Activated CD4-positive, CD25-positive, alpha-beta regulatory T cell treated with anti-CD3 and anti-CD28 coated beads, Interleukin-2, amount 50 U/mL, for 72 hours (primary cell): ENCODE data around the gene PNMA1.

Experiments used
- DNase-seq: peaks from one replicate; pipeline ENCODE4 v3.0.0; 2021

The PNMA1 gene

DNA sequence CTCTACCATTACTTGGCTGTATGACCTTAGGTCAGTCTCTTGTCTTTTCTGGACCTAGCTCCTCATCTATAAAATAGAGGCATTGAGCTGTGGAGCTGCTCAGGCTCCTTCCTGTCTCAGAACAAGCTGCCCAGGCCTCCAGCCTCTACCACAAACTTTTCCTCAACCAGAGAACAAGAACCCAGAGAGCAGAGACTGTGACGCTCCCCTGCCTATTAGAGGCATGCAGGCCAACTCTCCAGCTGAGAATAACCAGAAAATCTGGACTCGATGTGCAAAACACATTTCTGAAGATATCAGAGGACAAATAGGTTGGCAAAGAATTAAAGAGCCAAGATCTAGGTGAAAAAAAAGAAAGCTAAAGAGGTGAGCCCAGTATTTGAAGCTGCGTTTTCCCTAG, 17.8 kb upstream of the PNMA1 start:
- no peak for DNase-seq

DNA sequence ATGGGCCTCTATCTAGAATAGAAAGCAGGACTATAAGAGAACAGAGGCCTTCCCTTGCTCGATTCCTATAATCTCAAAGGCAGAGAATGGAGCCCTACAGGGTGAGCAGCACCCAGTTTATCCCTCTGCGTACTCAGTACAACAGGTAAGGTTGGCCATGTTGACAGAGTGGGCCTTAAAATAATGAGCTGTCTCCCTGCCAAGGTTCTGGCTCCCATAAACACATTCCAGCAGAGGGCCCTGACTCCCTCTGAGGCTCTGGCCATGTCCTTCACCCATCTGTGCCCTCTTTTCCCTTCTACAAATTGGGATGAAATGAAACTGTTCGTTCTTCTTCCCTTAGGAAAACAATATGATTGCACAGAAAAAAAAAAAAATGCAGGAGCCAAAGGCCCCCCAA, 16.9 kb upstream of the PNMA1 start:
- no peak for DNase-seq

DNA sequence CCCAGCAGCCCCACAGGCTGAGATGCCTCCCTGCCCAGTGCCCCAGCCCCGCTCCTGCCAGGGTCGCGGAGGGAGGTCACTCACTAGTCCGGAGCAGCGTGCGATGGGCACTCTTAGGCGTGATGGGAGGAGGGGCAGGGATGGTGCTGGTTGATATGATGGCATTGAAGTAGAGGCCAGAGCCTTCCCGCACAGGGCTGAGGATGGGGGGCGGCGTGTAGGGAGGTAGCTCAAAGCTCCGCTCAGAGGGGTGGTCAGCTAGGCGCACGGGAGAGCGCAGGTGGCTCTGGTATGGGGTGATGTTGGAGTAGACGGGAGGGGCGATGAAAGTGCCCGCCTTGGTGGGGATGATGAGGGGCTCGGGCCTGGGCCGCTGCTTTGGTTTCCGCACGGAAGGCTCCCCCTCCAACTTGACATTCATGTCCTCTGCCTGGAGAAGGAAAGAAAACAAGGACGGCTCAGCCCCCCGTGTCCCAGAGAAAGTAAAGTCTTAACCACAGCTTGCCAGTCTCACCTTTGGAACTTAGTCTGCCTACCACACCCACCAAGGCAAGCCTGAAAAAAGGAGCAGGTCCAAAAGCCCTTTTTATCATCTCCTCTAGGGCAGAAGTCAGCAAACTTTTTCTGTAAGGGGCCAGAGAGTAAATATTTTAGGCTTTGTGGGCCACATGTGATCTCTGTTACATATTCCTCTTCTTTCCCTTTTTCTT, 15.5 kb upstream of the PNMA1 start:
- DNase-seq = no peak

DNA sequence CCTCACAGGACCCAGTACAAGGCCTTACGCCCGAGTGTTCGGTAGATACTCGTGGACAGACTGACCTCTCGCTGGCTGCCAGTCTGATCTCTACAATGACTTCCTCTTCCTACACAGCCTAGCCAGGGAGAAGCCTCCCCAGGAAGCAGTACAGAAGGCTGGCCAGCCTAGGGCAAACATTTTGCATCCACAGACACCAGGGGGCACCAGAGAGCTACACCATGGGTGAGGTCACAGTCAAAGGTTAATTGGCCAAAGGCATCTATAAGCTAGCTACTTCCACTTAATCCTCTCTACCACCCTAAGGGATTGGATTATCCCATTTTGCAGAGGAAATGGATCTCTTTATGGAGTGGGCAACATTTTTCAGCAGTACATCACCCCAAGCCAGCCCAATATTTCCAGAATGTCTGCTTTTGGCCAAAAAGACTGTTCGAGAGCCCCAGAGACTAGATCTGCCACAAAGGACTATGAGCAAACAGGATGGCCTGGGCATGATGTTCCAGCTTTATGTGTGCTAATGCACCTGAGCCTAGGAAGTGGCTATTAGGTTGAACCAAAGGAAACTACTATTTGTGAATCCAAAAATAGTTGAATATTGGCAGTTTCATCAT, 14.6 kb upstream of the PNMA1 start:
- DNase-seq = peak; percentile 89

DNA sequence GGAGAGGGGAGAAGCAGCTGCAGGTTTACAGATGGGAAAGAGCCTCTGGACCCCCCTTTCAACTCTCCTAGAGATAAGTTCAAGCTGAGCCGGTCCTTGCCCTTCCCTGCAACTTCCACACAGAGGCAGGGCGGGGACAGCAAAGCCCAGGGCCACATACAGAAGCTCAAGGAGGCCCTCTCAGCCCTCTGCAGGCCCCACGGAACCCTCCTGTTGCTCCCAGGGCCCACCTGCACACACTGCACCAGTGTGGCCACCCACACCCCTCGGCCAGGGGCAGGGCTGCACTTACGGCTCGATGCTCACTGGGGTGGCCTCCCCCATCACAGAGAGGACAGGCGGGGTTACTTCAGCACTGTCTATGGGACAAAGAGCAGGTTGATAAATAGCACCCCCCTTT, 13.0 kb upstream of the PNMA1 start:
- DNase-seq = no peak

DNA sequence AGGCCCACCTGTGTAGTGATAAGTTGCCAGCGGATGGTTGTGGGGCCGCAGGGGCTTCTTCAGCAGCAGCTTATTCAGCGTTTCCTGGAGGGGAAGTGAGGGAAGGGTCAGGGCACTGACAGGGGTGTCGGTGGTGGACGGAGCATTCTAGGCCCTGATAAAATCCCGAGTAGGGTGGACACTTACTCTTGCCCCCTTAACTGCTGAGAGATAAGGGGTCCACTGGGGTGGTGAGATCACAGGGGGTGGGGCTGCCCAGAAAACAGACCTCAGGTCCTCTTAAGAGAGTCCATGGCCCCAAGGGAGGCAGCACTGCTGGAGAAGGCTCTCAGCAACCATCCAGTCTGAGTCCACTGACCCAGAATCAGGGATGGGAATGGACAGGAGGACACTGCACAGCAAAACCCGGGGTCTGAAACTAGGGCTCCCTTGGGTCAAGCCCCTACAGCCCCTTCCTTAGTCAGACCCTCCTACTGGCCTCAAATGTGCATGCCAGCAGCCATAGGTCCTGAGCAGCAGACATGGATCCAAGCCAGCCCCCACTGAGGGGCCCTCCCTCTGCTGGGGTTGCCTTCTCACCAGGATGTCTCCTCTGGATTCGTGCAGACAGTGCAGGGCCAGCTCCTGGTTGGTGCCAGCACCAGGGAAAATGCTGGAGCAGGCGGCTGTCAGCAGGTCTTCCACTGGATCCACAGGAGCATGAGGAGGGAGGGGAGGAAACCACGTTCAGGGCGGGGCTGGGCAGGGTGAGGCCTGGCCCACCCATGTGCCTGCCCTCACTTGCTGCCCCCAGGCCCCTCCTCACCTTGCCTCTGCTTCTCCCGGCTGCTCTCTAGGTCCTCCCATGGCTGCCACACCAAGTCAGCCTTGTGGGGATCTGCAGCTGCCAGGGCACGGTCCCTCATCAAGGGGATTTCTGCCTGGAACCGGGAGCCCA, 12.1 kb upstream of the PNMA1 start:
- no peak for DNase-seq

DNA sequence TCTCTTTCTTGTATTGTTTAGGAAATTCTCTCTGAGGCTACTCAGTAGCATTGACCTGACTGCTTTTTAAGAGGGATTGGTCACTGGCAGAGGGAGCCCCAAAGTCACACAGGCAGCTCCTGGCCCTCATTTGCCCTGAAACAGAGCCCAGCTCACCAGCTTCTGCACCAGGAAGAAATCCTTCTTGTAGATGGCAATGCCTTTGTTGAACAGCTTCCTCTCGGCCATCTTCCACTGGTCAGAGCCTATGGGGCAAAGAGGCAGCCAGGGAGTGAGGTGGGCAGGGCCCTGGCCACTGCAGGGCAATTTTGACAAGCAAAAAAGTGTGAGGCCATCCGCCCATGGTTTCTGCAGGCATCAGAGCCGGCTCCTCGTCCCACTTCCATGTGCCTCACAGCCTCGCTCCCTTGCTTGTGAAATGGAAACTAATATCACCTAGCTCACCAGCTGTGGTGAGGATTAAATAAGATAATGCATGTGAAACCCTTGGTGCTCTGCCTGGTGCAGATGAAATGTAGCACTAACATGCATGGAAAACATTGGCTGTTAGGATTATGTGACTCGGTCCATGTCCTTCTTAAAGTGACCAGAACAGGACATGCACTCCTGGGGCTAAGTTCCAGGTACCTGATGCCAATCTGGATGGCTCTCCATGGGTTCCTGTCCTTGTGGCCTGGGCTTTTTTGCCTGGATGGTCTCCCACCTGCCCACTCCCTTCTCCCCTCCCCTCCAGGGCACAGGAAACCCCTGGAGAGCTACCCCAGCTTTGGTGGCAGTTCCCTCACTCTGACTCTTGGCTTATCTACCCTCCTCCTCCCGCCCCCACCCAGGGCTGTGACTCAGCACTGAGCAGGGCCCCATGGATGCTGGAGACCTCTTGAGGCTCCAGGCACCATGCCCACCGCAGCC, 11.2 kb upstream of the PNMA1 start:
- no peak for DNase-seq

DNA sequence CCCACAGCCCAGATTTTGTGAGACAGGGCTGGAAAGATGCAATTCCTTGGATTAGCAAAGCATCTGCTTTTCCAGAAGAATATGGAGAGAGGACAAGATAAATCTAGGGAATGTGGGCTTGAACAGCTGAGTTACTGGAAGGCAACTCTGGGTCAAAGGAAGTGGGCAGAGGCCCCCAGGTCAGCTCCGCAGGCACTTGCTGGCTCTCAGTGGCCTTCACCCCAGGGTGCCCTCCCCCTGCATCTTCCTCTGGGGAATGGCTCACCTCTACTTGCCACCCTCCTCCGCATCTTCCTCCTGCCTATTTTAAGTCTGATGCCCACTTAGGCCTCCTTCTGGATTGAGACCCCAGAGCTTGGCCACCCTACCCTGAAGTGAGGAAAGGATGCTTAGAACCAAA, 10.5 kb upstream of the PNMA1 start:
- no peak for DNase-seq

DNA sequence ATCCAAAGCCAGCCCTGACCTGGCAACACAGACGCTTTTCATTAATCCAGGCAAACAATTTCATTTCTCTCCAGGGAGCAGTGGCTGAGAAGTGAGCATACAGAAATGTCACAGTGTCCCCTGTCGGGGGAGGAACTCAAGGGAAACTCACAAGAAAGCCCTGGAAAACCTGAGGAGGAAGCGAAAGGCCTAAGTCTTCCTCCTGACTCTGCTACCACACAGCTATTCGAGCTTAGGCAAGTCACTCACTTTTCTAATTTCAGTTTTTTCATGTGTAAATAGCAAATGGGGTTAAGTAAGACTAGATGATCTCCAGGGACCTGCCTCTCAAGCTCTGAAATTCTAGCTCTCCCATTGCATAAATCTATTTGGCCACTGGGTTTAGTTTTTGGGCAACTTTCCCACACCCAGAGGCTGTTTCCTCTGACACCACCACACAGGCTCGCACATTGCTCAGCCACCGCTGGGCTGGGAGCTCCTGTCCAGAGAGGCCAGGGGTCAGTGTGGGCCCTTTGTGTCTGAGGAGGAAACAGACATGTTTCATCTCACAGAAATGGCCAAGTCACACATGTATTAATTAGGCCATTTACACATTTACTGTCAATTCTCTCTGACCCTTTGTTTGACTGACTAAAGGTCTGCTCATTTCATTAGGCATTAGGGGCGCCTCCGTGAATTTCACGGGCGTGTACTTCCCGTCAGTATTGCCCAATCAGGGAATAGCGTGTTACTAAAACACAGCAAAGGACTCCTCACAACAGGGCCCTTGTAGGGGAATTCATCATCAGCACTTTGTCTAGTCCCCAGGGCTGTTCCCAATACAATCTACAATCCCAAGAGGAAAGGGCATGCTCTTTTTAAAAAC, 9.8 kb upstream of the PNMA1 start:
- DNase-seq = no peak

DNA sequence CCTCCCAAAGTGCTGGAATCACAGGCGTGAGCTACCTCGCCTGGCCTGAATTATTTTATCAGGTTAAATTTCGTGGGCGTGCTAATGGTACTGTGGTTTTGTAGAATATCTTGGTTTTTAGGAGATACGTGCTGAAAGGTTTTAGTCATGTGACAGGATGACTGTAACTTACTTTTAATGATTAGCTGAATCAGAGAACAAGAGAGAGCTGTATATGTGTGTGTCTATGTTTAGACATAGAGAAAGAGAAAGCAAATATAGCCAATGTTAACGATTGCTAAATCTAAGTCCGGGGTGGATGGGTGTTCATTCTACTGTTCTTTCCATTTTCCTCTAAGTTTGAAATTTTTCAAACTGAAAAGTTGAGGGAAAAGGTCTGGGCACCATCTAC, 9.2 kb upstream of the PNMA1 start:
- no peak for DNase-seq

DNA sequence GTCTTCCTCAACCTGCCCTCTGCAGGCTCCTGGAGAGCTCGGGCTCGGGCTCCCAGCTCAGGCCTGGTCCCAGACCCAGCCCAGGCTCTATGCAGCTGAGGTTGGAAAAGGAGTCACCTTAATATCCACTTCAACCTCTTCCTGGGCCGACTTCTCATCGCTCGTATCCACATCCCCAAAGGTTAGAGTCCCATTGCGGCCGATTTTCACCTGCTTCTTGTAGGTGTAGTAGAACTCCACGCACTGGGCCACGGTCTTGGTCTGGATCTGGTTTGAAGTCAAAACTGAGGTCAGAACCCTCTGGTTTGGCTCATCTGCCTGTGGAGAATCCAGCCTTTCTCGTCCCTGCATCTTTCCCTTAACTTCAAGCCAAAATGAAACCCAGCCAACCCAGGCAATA, 8.4 kb upstream of the PNMA1 start:
- DNase-seq = no peak

DNA sequence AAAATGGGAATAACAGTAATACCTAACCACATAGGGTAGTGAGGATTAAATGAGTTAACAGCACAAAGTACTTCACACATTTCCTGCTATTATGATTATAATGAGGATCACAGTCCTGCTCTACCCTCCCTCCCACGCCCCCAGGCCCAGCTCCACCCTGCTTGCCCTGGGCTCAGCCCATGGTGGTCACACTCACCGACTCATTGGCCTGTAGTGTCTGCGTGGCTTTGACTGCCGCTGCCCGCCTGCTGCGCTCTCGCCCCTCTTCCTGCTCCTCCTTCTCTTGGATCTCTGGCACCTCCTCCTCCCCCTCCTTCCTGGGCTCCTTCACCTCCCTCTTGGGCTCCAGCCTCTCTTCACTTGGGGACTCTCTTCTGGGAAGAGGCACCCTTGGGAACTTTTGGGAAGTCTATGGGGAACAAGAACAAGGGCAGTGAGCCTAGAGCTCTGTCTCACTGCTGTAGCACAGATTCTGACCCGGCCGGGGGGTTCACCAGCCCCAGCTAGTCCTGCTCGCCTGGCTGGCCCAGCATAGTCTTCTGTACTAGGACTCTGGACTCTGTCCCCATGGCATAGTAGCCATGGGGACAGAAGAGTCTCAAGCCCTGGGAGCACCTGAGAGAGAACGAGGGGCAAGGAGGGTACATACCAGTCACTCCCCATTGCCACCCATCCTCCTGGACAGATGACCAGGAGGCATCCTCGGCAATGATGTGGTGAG, 7.1 kb upstream of the PNMA1 start:
- DNase-seq = no peak

DNA sequence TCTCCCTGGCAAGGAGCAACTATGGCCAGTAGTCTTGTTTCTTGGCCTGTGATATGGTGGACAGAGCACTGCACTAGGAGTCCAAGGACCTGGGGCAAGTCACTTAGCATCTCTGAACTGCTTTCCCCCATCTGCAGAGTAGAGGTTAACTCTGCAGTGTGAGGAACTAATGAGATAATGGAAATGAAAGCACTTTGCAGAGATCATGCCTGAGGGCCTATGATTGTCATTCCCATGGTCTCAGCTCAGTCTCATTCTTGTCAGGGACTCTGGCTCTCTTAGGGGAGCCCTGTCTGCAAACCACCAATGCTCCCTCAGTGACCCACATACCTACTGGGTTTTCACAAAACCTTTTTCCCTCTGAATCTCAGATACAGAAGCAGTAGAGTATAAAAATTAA, 6.5 kb upstream of the PNMA1 start:
- no peak for DNase-seq

DNA sequence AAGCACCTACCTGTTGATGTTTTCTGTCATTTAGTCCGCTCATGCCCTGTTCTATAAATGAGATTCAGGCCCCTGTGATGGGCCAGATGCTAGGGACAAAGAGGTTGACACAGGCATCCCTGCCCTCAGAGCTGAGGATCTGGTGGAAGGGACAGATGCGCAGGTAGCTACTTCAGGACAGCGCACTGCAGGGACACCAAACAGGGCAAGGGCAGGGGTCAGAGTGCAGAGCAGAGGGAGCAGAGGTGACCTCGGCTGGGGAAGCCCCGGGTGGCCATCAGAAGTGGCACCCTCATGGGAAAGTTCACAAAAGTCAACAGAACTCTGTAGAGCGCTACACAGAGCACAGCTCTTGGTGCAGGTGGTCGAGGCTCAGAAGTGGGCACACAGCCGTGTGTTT, 5.6 kb upstream of the PNMA1 start:
- DNase-seq = no peak

DNA sequence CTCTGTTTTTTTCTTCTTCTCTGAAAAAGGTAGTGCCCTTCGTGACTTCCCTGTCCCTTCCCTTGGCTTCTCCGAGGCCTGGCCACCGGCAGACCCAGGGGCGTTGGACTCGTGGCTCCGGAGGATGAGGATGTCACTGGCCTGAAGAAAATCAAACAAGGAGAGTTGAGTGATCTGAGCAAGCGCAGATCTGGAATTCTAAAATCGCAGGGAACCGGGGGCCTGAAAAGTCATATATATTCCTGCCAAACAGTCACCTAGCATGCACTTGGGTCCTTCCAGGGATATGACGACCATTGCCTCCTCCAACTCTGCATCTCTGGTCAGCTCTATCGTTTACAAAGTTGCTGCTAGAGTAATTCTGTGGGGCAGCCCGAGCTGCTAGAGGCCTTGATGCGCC, 5.2 kb upstream of the PNMA1 start:
- no peak for DNase-seq

DNA sequence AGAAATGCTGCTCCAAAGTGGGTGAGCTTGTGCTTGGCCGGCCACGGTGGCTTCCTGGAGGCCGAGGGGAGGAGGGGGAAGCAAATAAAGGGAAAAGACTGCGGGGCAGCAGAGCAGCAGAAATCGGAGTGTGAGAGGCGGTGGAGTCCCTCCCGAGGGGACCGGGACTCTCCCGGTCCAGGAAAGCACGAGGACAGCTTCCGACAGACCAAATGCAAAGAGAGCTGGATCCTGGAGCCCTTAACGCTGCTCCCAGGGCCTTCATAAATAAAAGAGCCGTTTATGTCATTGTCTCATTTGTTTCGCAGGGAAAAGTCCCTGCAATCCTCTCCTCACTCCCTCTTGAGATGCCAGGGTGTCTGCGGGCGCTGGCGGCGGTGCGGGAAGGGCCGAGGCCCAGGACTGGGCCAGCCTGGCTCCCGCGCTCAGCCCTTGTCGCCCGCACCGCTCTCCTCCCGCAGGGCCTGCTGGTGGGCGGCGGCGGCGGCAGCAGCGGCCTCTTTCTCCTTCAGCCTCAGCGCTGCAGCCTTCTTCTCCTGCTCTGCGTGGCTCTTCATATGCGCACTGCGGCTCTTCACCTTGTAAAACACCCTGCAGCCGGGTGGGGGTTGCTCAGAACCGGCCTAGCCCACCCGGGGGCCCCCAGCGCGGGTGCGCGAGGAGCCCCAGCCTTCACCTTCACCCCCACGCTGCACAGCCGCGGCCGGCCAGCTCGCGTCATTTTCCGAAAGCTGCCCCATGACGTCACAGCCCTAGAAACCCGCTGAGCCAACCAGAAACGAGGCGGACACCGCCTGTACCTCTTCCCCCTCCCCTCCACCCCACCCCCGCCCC, 4.5 kb upstream of the PNMA1 start:
- DNase-seq = no peak

DNA sequence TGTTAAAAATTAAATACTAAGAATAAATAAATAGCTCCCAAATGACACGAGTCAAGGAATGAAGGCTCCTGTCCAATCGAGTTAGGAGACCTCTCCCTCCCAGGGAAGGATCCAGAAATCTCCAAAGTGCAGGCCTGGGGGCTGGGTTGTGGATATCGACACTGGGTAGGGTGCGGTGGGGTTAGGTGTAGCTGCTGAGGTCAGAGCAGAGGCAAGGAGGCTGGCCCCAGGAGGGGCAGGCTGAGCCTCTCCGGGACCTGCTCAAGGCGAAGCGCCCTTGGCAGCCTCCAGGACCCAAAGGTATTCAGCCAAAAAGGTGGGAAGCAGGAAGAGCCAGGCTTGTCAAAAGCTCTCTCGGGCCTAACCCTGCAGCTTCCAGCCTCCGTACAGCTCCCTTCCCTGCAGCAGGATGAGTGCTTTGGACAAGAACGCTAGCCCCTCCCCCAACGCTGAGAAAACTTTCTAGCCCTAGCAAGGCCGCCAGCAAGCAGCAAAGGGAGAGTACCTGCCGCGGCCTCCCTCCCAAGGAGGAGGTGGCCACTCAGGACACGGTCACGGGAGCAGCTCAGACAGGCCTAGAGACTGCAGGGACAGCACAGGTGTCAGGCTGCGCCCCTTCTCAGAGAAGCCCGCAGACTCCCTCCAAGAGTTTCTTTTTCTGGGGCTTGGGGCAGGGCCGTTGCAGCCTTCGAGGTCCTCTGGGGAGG, 3.7 kb upstream of the PNMA1 start:
- no peak for DNase-seq

DNA sequence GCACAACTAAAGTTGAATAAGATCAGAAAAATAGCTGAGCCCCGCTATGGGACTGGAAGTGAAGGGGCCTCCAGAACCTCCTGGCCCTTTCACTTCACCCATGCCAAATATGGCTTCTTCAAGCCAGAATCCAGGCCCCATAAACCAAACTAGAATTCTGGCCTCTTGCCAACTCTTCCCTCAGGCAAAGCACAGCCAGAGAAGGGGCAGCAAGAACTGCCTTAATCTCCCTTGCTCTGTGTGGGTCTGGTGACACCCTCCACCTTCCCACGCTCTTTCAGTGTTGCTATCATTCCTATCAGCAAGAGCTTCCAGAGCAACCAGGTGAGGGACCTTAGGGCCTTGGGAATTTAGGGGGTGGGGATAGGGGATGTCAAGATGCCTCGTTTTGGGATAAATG, 3.1 kb upstream of the PNMA1 start:
- DNase-seq = no peak

DNA sequence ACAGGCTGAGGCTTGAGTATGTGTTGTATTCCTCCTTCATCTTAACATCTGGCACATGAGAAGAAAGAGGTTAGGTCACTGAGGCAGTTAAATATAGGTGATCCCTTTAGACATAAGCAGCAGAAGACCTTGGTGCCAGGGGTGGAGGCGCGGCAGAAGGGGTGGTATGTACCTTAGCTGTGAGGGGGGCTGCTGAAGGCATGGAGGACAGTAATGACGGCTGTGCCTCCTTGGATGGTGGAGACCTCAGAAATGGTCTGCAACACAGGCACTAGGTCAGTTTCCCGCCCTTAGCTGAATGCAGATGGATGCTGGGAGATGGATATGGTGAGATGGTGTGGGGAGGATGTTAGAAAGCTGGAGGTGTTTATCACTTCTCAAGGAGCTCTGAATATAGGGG, 1.5 kb upstream of the PNMA1 start:
- no peak for DNase-seq

DNA sequence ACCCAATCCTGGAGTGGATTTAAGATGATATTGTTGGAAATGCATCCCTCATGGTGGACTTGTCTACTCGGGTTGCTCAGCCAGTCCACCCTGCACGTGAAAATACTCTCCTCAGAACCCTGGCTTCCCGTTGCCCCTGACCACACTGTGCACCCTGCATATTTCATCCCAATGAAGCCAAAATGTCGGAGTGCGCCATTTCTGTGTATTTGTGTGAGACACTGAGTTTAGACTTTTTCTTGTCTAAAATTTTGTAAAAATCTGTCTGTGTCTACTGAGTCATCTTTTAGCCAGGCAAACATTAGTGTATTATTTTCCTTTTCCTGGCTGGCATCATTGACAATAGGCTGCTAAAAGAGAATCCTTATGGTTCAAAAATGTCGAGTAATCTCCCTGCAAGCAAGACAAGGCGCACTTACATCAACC, 485 bp upstream of the PNMA1 start:
- DNase-seq = no peak
